ENCODE measurements around the gene NAA16.

- no peak for TF ChIP-seq POLR2A (IDR thresholded peaks at IDR 0.05)
- no peak for TF ChIP-seq CTCF (IDR thresholded peaks at IDR 0.05)
Measured at GRCh38 chr13:41273831-41274441, 37.1 kb upstream of the NAA16 start.
